Measurements from ENCODE around the gene CA12. TPM values are rescaled to one million over a fixed set of nuclear protein-coding genes. Genes with fewer than 3 reads are reported as not detected.

CA12 gene
- total and polyA plus RNA-seq, 2 of the 8 experiments (the other 6 are each of a cell fraction or from before 2014, with no cell fraction given) = 4.7 to 4.9 TPM

DNA sequence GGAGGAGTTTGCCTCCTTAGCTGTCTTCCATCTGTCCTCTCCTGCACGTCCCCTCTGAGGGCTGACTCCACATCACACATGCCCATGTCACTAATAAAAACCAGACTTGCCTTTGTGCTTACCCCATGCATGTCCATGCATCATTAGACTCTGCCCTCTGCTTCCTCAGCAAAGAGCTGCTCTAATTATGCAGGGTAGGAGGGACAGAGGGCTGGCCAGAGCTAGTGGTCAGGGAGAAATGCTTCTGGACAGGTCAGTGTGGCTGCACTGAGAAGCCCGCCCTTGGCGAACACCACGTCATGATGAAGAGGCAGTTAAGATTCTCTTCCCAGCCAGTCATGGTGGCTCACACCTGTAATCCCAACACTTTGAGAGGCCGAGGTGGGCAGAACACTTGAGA is 8.9 kb downstream of the CA12 start:
- Histone ChIP-seq H2BK12ac (ENCODE audit: low read depth, low read length) (0 out of 2 replicates have a peak overlapping the region, but pooled peaks have one; percentile 1), H4K91ac (replicated peaks; ENCODE audit: insufficient read length, low read length) (no peak overlapping the region), H3K4me3 (ENCODE audit: extremely low read depth in 1 of 4, insufficient read depth in 2 of 4, low read depth in 3 of 4, low read length in 4 of 4) (no peak overlapping the region), H3K79me2 (ENCODE audit: control insufficient read depth in 1 of 2, insufficient read depth in 2 of 2, low read length in 2 of 2) (no peaks in the 10 kb centered on the region), H3K36me3 (ENCODE audit: control insufficient read depth in 2 of 4, insufficient read depth in 4 of 4, low read length in 3 of 4) (no peaks in the 10 kb centered on the region), H3K79me1 (ENCODE audit: low read depth, low read length) (no peaks in the 10 kb centered on the region), H3K23me2 (ENCODE audit: low read depth, low read length) (no peaks in the 10 kb centered on the region), H3K9ac (replicated peaks in 1 of 4; ENCODE audit: extremely low read depth in 1 of 4, low read depth in 3 of 4, low read length in 3 of 4) (no peak overlapping the region), H4K20me1 (replicated peaks in 1 of 2; ENCODE audit: control insufficient read depth in 1 of 2, insufficient read depth in 2 of 2, low read length in 2 of 2) (no peaks in the 10 kb centered on the region), H3K27me3 (replicated peaks in 1 of 4; ENCODE audit: control insufficient read depth in 3 of 4, extremely low read depth in 1 of 4, insufficient read depth in 3 of 4, low read length in 3 of 4) (no peaks in the 10 kb centered on the region), H2BK20ac (ENCODE audit: low read length) (no peak overlapping the region), H3K4me1 (replicated peaks in 1 of 4; ENCODE audit: control insufficient read depth in 3 of 4, insufficient read depth in 4 of 4, low read length in 3 of 4) (peaks cover 0 to 10% (median 3%) of the 10 kb centered on the region in 4 experiments; a peak in 5 of 7 replicates), H3K27ac (ENCODE audit: low read depth, low read length) (no peak overlapping the region), H2BK5ac (ENCODE audit: low read depth, low read length) (peak overlapping the region; percentile 73; the same call in 1 of the 2 replicates), H3K23ac (ENCODE audit: insufficient read length) (no peak overlapping the region), H3K9me3 (ENCODE audit: insufficient read depth in 2 of 2, low read depth in 1 of 2, low read length in 1 of 2) (no peaks in the 10 kb centered on the region), H3K4ac (replicated peaks; ENCODE audit: insufficient read length, low read depth, low read length) (no peak overlapping the region), H2BK120ac (replicated peaks; ENCODE audit: low read depth, low read length) (no peak overlapping the region), H3K56ac (replicated peaks; ENCODE audit: insufficient read length, low read depth, low read length) (no peak overlapping the region), H3K14ac (ENCODE audit: insufficient read length) (no peak overlapping the region), H3K4me2 (ENCODE audit: insufficient read depth in 1 of 2, low read depth in 2 of 2, low read length in 2 of 2) (no peak overlapping the region), H4K5ac (ENCODE audit: insufficient read length, low read depth, low read length) (no peak overlapping the region), H2AK5ac (ENCODE audit: low read depth, low read length) (no peak overlapping the region), H4K8ac (ENCODE audit: extremely low read depth, insufficient read depth, low read length) (no peak overlapping the region), H2AFZ (ENCODE audit: low read length) (no peak overlapping the region), H2BK15ac (ENCODE audit: low read length) (peak overlapping the region; percentile 8; the same call in 1 of the 2 replicates), H3K18ac (ENCODE audit: extremely low read depth, low read length) (no peak overlapping the region)
- DNase-seq (ENCODE audit: low read depth in 1 of 2, low spot score in 2 of 2) (no peak), FAIRE-seq (no peak)
- 96% methylated on average over 5 of the region's 5 CpGs; no CpG with 5 or more reads in 1 of the 2 experiments for WGBS, 2 experiments (ENCODE audit: extremely low coverage in 1 of 2, insufficient coverage in 1 of 2, insufficient read length in 1 of 2, insufficient replicate concordance in 2 of 2, low coverage in 1 of 2, low lambda C conversion rate in 2 of 2, missing lambda C conversion rate in 1 of 2)
- CTCF ChIA-PET (ENCODE audit: partially characterized antibody) = interaction anchor here (0.7 to 1.3 kb wide), 4 partner anchors 12 to 205 kb away, joined by 3 to 6 read pairs (median 3); no protein-coding TSS in a partner anchor
- POLR2A ChIA-PET (ENCODE audit: partially characterized antibody) = interaction anchor here (1.5 to 2.0 kb wide), 2 partner anchors 9 to 12 kb away, joined by 4 to 5 read pairs; partner anchors contain the start of gene CA12
- no peak for TF ChIP-seq CBX8 (IDR thresholded peaks at IDR 0.05; ENCODE audit: borderline replicate concordance, low read depth, low read length)
- no peak for TF ChIP-seq TCF12 (IDR thresholded peaks at IDR 0.05; ENCODE audit: low read depth, low read length)
- TF ChIP-seq ZNF274 (IDR thresholded peaks at IDR 0.05; ENCODE audit: borderline replicate concordance, extremely low read depth, low read length) = no peak
- no peak for TF ChIP-seq EP300 (IDR thresholded peaks at IDR 0.05; ENCODE audit: borderline replicate concordance in 1 of 2, low read depth in 2 of 2, low read length in 2 of 2)
- TF ChIP-seq, protein P1, sequence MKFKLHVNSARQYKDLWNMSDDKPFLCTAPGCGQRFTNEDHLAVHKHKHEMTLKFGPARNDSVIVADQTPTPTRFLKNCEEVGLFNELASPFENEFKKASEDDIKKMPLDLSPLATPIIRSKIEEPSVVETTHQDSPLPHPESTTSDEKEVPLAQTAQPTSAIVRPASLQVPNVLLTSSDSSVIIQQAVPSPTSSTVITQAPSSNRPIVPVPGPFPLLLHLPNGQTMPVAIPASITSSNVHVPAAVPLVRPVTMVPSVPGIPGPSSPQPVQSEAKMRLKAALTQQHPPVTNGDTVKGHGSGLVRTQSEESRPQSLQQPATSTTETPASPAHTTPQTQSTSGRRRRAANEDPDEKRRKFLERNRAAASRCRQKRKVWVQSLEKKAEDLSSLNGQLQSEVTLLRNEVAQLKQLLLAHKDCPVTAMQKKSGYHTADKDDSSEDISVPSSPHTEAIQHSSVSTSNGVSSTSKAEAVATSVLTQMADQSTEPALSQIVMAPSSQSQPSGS (IDR thresholded peaks at IDR 0.05; ENCODE audit: low read length) = no peak
- TF ChIP-seq CTBP2 (IDR thresholded peaks at IDR 0.05; ENCODE audit: borderline replicate concordance, insufficient read depth, insufficient read length, low read length) = no peak
- TF ChIP-seq, protein P2, sequence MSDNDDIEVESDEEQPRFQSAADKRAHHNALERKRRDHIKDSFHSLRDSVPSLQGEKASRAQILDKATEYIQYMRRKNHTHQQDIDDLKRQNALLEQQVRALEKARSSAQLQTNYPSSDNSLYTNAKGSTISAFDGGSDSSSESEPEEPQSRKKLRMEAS (IDR thresholded peaks at IDR 0.05) = no peak
- TF ChIP-seq SIRT6 (IDR thresholded peaks at IDR 0.05; ENCODE audit: low read length) = no peak
- TF ChIP-seq TEAD4 (IDR thresholded peaks at IDR 0.05; ENCODE audit: low read depth, low read length) = no peak
- TF ChIP-seq HDAC6 (IDR thresholded peaks at IDR 0.05; ENCODE audit: low read depth, low read length) = no peak
- no peak for TF ChIP-seq CREB1 (IDR thresholded peaks at IDR 0.05)
- TF ChIP-seq TBP (IDR thresholded peaks at IDR 0.05; ENCODE audit: low read depth, low read length) = no peak
